ENCODE measurements around the gene FBXO3.

Gene FBXO3

GRCh38 chr11:33700502-33701271, 73.6 kb downstream of the FBXO3 start, which contains the start of gene C11orf91:
Gene C11orf91 (minus strand): TSS chr11:33700826. CDS start chr11:33700740, 86 bp downstream.
- peak; percentile 96 for DNase-seq

- no peak for DNase-seq
Observed at GRCh38 chr11:33700063-33700501, 74.2 kb downstream of the FBXO3 start.

- no peak for DNase-seq
Observed at GRCh38 chr11:33699515-33700062, 74.7 kb downstream of the FBXO3 start.

GRCh38 chr11:33698921-33699320, 75.4 kb downstream of the FBXO3 start:
- no peak for DNase-seq

GRCh38 chr11:33697997-33698396, 76.3 kb downstream of the FBXO3 start:
- no peak for DNase-seq

- DNase-seq: no peak
Observed at GRCh38 chr11:33696931-33697638, 77.2 kb downstream of the FBXO3 start.

- peak; percentile 29 for DNase-seq
Observed at GRCh38 chr11:33696411-33696810, 77.9 kb downstream of the FBXO3 start.

GRCh38 chr11:33695051-33695566, 79.2 kb downstream of the FBXO3 start:
- peak; percentile 48 for DNase-seq

GRCh38 chr11:33694346-33695050, 79.8 kb downstream of the FBXO3 start:
- no peak for DNase-seq

GRCh38 chr11:33692541-33692940, 81.8 kb downstream of the FBXO3 start:
- DNase-seq: peak; percentile 38

GRCh38 chr11:33692013-33692504, 82.3 kb downstream of the FBXO3 start:
- peak; percentile 87 for DNase-seq

- no peak for DNase-seq
Observed at GRCh38 chr11:33691066-33691864, 83.1 kb downstream of the FBXO3 start.

Data from DMS79 treated with DMSO at 0.1 percent for 48 hours (cell line).